ENCODE measurements around the gene UFSP1.

UFSP1 gene

GRCh38 chr7:100890653-100891567, 1.4 kb upstream of the UFSP1 start:
- no peak for DNase-seq (ENCODE audit: extremely low spot score)
- ChIA-PET CTCF (interaction anchor here (1.0 to 1.5 kb wide), 6 partner anchors 39 to 977 kb away, joined by 3 to 5 read pairs (median 4); partner anchors contain the start of genes FIS1 and SLC12A9), POLR2A (interaction anchor here (0.6 to 5.0 kb wide), 3 partner anchors 14 to 262 kb away, joined by 6 to 46 read pairs (median 6); partner anchors contain the start of gene SRRT)
- no peak for TF ChIP-seq CTCF (IDR thresholded peaks at IDR 0.05; ENCODE audit: control extremely low read depth, extremely low read depth, low read depth, missing control alignments)

GRCh38 chr7:100888291-100888987, 1.1 kb downstream of the UFSP1 start:
- POLR2A ChIA-PET = interaction anchor here (0.5 to 5.0 kb wide), 3 partner anchors 11 to 1475 kb away, joined by 3 to 46 read pairs (median 6); partner anchors contain the start of gene SRRT
- DNase-seq (ENCODE audit: extremely low spot score) = no peak
- no peak for TF ChIP-seq CTCF (IDR thresholded peaks at IDR 0.05; ENCODE audit: control extremely low read depth, extremely low read depth, low read depth, missing control alignments)
- CTCF ChIA-PET = interaction anchor here (1.2 to 2.6 kb wide), 4 partner anchors 37 to 256 kb away, joined by 3 to 11 read pairs (median 6); partner anchors contain the start of genes POP7 and SLC12A9

DNA sequence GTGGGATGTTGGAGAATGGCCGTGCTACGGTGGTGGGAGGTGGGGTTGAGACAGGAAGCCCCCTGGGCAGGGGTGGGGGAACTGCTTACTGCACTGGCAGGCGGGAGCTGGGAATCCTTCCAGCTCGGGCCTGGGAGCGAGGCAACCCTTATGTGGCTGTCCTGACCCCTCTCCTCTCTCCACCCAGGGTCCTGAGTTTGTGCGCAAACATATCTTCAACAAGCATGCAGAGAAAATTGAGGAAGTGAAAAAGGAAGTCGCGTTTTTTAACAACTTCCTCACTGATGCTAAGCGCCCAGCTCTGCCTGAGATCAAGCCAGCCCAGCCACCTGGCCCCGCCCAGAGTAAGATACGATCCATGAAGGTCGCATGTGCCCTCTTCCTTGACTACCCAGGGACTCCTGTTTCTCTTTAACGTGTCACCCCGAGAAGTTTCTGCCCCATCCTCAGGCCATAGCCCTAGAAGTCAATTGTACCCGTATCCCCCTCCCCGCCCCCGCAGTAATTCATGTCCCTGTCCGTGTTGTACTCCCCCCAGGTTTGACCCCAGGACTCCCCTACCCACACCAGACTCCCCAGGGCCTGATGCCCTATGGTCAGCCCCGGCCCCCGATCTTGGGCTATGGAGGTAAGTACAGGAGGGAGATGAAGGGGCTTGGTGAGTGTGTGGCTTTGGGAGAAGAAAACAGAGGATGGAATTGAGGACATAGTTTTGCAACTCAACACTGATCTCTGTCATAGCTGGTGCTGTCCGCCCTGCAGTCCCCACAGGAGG, 1.8 kb downstream of the UFSP1 start:
- CTCF ChIA-PET = interaction anchor here (0.7 to 2.6 kb wide), 4 partner anchors 11 to 257 kb away, joined by 3 to 15 read pairs (median 7); partner anchors contain the start of genes SLC12A9 and SRRT
- peak; percentile 83 for DNase-seq (ENCODE audit: extremely low spot score)
- POLR2A ChIA-PET = interaction anchor here (0.6 to 5.0 kb wide), 3 partner anchors 11 to 1390 kb away, joined by 3 to 46 read pairs (median 4); partner anchors contain the start of gene SRRT
- TF ChIP-seq CTCF (IDR thresholded peaks at IDR 0.05; ENCODE audit: control extremely low read depth, extremely low read depth, low read depth, missing control alignments) = no peak

DNA sequence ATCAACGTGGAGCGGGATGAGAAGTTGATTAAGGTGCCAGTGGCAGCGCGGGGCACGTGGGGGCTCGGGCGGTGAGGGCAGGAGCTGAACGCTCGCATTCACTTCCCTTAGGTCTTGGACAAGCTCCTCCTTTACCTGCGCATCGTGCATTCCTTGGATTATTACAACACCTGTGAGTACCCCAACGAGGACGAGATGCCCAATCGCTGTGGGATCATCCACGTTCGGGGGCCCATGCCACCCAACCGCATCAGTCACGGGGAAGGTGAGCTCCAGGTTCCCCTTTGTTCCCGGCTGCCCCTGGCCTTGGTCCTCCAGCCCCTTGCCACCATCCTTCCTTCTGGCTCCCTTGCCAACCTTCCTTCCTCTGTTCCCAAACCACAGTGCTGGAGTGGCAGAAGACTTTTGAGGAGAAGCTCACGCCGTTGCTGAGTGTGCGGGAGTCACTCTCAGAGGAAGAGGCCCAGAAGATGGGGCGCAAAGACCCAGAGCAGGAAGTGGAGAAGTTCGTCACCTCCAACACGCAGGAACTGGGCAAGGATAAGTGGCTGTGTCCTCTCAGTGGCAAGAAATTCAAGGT, 2.5 kb downstream of the UFSP1 start:
- CTCF ChIA-PET = interaction anchor here (0.7 to 2.6 kb wide), 5 partner anchors 8 to 257 kb away, joined by 3 to 15 read pairs (median 4); partner anchors contain the start of genes SLC12A9 and SRRT
- DNase-seq (ENCODE audit: extremely low spot score) = no peak
- TF ChIP-seq CTCF (IDR thresholded peaks at IDR 0.05; ENCODE audit: control extremely low read depth, extremely low read depth, low read depth, missing control alignments) = no peak
- POLR2A ChIA-PET = interaction anchor here (5.0 kb wide), 1 partner anchor 10 kb away, joined by 46 read pairs; the partner anchor contains the start of gene SRRT

DNA sequence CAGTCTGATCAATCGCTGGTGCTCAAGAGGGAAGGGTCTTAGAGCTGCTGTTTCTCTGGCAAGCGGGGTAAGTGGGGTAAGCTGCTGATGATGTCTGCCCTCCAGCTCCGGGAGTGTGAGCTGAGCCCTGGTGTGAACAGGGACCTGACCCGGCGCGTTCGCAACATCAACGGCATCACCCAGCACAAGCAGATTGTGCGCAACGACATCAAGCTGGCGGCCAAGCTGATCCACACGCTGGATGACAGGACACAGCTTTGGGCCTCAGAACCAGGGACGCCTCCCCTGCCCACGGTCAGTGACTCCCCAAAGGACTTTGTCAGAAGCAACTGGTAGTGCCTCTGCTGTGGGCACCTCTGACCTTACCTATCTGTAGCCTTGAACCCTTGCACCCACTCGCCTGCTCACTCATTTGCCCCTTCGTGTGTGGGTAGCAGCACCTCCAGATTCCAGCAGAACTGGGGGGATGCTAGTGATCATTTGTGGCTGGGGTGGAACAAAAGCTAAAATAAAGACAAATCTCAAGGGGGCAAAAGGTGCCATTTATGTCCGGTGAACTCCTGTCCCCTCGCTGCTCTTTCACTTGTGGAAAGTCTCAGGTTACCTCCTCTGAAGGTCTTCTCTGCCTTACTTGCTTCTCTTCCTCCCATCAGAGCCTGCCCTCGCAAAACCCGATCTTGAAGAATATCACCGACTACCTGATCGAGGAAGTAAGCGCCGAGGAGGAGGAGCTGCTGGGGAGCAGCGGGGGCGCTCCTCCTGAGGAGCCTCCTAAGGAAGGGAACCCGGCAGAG, 3.2 kb downstream of the UFSP1 start:
- CTCF ChIA-PET = interaction anchor here (1.2 to 2.6 kb wide), 3 partner anchors 9 to 35 kb away, joined by 4 to 15 read pairs (median 11); partner anchors contain the start of genes SLC12A9 and SRRT

More for the DNA sequence above, 3.2 kb downstream of the UFSP1 start:
- no peak for TF ChIP-seq CTCF (IDR thresholded peaks at IDR 0.05; ENCODE audit: control extremely low read depth, extremely low read depth, low read depth, missing control alignments)
- POLR2A ChIA-PET = interaction anchor here (0.9 to 5.0 kb wide), 2 partner anchors 9 to 11 kb away, joined by 3 to 46 read pairs; partner anchors contain the start of gene SRRT
- DNase-seq (ENCODE audit: extremely low spot score) = no peak
